ENCODE data around the gene SYT17.

Gene SYT17

GRCh38 chr16:19167710-19168370 is at the start of gene SYT17:
TSS of gene SYT17 (plus strand) at chr16:19168240. CDS start at chr16:19168647, 407 bp downstream.
- TF ChIP-seq, protein P1, sequence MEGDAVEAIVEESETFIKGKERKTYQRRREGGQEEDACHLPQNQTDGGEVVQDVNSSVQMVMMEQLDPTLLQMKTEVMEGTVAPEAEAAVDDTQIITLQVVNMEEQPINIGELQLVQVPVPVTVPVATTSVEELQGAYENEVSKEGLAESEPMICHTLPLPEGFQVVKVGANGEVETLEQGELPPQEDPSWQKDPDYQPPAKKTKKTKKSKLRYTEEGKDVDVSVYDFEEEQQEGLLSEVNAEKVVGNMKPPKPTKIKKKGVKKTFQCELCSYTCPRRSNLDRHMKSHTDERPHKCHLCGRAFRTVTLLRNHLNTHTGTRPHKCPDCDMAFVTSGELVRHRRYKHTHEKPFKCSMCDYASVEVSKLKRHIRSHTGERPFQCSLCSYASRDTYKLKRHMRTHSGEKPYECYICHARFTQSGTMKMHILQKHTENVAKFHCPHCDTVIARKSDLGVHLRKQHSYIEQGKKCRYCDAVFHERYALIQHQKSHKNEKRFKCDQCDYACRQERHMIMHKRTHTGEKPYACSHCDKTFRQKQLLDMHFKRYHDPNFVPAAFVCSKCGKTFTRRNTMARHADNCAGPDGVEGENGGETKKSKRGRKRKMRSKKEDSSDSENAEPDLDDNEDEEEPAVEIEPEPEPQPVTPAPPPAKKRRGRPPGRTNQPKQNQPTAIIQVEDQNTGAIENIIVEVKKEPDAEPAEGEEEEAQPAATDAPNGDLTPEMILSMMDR (IDR thresholded peaks at IDR 0.05), result no peak
- DNase-seq (ENCODE audit: low spot score), result no peak
- Histone ChIP-seq H3K4me3 (peak within 1 kb of the TSS; percentile 73), H3K27ac (peak within 1 kb of the TSS in 1 of 2 donors; percentile 30)

GRCh38 chr16:19118938-19119431 is 49.1 kb upstream of the SYT17 start:
- TF ChIP-seq, protein P1 (IDR thresholded peaks at IDR 0.05), result no peak
- H3K4me3 ChIP-seq, result peak overlapping the region; percentile 60
- peak overlapping the region; percentile 83 to 84 for H3K27ac ChIP-seq
- DNase-seq (ENCODE audit: low spot score), result no peak

GRCh38 chr16:19119564-19119963 is 48.5 kb upstream of the SYT17 start:
- Histone ChIP-seq H3K4me3 (peak overlapping the region; percentile 60), H3K27ac (peak overlapping the region; percentile 83 to 84)
- DNase-seq (ENCODE audit: low spot score), result no peak
- TF ChIP-seq, protein P1 (IDR thresholded peaks at IDR 0.05), result no peak

GRCh38 chr16:19123535-19124178 is 44.4 kb upstream of the SYT17 start:
- no peak overlapping the region for H3K27ac ChIP-seq
- TF ChIP-seq, protein P1 (IDR thresholded peaks at IDR 0.05), result no peak
- H3K4me3 ChIP-seq, result no peak overlapping the region
- DNase-seq (ENCODE audit: low spot score), result no peak

DNA sequence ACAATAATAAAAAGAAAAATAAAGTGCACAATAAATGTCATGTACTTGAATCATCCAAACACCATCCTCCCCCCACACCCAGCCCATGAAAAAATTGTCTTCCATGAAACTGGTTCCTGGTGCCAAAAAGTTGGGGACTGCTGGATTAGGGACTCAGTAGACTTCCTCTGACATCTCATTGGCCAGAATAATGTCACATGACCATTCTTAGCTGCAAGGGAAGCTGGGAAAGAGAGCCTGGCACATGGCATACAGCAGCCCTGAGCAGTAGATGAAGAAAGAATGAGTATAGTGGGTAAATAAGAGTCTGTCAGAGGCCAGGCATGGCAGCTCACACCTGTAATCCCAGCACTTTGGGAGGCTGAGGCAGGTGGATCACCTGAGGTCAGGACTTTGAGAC is 41.7 kb upstream of the SYT17 start:
- no peak overlapping the region for H3K4me3 ChIP-seq
- no peak overlapping the region for H3K27ac ChIP-seq
- DNase-seq (ENCODE audit: low spot score), result no peak
- TF ChIP-seq, protein P1 (IDR thresholded peaks at IDR 0.05), result no peak

- H3K4me3 ChIP-seq, result no peak overlapping the region
- no peak for DNase-seq (ENCODE audit: low spot score)
- no peak overlapping the region for H3K27ac ChIP-seq
- TF ChIP-seq, protein P1 (IDR thresholded peaks at IDR 0.05), result no peak
Measured at GRCh38 chr16:19127205-19127604, 40.8 kb upstream of the SYT17 start.

Measured in coronary artery (tissue), 2 donors.